ENCODE data around the gene FRAS1.
"Not testable (repeated sequence)": the region's sequence is repeated elsewhere in the genome, so short reads cannot be mapped to it uniquely, and the experiment has no call there.

Gene FRAS1, protein sequence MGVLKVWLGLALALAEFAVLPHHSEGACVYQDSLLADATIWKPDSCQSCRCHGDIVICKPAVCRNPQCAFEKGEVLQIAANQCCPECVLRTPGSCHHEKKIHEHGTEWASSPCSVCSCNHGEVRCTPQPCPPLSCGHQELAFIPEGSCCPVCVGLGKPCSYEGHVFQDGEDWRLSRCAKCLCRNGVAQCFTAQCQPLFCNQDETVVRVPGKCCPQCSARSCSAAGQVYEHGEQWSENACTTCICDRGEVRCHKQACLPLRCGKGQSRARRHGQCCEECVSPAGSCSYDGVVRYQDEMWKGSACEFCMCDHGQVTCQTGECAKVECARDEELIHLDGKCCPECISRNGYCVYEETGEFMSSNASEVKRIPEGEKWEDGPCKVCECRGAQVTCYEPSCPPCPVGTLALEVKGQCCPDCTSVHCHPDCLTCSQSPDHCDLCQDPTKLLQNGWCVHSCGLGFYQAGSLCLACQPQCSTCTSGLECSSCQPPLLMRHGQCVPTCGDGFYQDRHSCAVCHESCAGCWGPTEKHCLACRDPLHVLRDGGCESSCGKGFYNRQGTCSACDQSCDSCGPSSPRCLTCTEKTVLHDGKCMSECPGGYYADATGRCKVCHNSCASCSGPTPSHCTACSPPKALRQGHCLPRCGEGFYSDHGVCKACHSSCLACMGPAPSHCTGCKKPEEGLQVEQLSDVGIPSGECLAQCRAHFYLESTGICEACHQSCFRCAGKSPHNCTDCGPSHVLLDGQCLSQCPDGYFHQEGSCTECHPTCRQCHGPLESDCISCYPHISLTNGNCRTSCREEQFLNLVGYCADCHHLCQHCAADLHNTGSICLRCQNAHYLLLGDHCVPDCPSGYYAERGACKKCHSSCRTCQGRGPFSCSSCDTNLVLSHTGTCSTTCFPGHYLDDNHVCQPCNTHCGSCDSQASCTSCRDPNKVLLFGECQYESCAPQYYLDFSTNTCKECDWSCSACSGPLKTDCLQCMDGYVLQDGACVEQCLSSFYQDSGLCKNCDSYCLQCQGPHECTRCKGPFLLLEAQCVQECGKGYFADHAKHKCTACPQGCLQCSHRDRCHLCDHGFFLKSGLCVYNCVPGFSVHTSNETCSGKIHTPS (N-terminal part only)

DNA sequence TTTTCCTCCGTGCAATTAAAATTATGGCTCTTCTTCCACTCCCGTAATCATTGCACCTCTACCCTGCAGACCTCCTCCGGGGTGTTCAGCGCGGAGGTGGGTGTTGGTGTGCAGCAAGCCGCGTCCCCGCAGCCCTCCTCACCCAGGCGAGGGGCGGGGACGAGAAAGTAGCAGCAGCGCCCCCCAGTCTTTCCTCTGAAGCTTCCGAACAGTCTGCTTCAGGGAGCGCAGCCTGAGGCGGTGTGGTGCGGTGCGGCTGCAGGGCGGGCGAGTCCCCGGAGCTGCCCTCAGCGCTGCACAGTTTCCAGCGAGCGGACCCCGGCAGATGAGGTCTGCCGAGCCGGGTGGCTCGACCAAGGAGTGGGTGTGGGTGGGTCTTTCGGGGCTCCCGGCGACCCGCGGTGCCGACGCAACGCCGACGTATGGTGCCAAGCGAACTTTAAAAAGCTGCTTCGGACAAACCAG lies at the start of gene FRAS1:
TSS of gene FRAS1 (plus strand) at position 189 of the 465 bp plus-strand sequence. CDS start 687 bp downstream, outside the sequence.
- no peak for DNase-seq (ENCODE audit: low spot score)

DNA sequence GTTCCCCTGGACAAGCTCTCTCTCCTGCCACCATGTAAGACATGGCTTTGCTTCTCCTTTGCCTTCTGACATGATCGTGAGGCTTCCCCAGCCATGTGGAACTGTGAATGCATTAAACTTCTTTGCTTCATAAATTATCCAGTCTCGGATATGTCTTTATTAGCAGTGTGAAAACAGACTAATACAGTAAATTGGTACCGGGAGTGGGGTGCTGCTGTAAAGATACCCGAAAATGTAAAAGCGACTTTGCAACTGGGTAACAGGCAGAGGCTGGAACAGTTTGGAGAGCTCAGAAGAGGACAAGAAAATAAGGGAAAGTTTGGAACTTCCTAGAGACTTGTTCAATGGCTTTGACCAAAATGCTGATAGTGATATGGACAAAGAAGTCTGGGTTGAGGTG lies 46.1 kb upstream of the FRAS1 start:
- not testable (repeated sequence) for DNase-seq (ENCODE audit: low spot score)

DNA sequence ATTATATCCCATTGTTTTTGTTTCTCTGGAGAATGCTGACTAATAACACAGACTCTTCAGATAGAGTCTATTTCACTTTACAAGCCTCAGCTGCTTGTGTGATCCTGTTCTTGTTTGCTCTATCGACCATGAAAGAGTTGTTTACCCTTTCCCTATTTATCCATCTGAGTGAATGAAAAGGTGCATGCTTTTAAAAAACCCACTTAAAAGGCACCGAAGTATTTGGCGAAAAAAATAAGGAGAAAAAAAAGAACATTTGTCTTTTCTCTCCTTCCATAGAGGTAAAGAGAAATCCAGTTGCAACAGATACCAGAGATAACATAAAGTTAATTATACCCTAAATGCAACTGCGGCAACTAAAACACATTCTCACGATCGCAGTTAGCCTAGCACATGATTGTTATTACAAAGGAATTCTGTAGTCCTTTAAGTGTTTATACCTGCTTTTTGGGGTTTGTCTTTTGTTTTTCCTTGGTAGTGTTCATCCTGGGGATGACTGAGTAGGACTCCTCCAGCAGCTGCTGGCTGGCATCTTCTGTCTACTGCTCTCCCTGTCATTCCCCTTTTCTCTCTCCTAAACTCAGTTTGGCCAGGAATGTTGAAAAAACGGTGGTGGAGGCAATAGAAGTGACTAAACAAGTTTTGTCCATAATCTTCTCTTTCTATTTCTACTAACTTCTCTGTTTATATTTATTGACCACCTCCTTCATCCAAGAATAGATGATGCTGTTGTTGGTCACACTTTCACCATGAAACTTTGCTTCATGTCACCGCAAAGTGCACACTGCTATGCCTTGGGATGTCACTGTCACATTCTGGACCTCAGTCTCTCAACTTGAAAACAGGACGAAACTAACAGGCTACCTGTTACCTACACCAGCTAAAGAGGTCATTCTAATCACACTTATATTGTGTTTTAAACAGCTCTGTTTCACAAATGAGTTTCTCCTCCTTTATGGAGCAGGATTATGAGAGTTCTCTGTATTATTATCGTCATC lies 41.9 kb upstream of the FRAS1 start:
- no peak for DNase-seq (ENCODE audit: low spot score)

DNA sequence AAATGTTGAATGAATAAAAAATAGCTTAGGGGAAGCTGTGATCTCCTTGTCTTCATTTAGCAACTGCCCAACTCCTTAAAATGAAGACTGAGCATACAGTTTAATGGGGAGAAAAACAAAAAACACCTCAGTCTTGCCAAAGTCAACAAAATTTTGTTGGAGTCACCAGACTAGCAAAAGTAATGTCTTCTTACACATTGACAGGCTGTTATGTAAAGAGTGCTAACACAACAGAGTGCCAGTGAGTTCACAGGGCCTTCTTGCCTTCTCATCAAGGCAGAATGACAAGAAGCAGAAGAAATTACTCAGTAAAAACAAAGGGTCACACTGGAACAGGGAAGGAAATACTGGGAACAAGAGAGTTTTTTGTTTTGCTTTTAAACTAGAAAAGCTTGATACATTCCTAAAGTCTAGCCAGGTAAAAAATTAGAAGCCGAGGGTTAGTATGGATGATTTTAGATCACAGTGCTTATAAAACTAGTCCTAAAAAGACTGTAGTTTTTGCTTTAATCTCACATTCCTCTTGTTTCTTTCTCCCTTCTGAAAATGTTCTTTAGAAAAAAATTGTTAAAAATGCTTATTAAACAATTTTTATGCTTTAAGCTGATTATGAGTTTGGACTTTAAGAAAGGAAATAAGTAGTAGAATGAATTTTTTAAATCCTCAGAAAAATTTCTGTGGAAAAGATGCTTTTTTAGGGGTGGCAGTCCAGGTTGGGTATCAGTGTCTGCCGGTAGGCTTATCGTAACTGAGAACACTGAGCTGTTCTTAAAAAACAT lies 38.7 kb upstream of the FRAS1 start:
- DNase-seq (ENCODE audit: low spot score) = no peak

DNA sequence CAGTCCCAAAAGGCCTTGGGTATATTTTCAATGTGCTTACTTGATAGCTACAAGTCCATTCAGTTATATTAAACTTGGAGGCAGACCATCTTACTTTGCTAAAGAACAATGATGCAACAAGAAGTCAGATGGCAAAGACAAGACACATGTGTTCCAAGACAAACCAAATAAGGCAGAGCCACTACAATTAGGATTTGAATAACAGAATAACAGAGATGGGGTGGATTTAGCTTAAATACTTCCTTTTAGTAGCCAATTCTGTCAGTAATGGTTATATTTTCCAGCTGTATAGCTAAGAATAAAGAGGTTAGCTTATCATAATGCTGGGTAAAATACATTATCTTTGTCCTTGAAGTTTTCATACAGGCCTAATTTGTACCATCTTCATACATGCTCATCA lies 37.7 kb upstream of the FRAS1 start:
- DNase-seq (ENCODE audit: low spot score) = no peak

DNA sequence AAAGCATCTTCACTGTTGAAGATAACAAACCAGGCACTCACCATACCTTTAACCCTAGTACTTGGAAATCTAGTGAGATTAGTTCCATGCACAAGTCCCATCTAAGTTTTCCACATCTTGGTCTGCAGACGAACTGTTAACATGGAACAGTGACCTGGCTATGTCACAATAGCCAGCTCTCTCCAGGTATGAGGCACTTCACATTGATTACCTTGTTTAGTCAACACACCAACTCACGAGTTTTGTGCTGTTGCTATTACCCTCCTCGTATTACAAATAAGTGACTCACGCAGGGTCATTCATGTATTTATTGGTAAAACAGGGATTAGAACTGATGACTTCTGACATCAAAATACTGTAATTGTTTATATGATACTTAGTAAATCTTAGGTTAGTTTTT lies 36.4 kb upstream of the FRAS1 start:
- DNase-seq (ENCODE audit: low spot score) = no peak

DNA sequence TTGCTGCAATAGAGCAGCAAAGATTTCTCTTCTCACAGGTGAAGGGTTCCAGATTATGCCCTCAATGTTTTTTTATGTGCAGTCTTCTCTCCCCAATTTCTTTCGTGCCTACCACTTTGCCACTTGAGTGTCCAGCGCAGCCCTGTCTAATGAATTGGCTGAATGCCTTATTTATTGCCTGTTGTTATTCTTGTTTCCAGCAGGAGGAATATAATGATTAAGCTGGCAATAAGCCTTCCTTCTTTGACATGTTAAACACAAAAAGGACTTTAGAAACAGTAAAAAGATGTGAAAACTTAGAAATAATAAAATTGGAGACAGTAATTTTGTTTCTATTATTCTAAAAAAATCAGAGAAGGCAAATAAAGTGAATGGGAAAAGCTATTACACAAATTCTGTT lies 34.6 kb upstream of the FRAS1 start:
- DNase-seq (ENCODE audit: low spot score) = no peak

DNA sequence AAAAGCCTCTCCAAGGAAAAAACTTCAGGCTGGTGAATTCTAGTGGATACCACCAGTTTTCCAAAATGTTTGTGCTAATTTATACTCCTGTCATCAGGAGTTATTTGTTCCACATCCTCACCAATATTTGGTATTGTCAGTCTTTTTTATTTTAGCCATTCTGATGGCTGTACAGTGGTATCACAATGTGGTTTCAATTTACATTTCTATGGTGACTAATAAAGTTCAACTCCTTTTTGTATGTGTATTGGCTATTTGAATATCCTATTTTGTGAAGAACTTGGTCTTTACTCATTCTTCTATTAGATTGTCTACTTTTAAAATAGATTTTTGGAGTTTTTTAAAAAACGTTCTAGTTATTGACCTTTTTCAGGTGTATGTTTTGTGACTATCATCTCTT lies 33.0 kb upstream of the FRAS1 start:
- DNase-seq (ENCODE audit: low spot score) = no peak

DNA sequence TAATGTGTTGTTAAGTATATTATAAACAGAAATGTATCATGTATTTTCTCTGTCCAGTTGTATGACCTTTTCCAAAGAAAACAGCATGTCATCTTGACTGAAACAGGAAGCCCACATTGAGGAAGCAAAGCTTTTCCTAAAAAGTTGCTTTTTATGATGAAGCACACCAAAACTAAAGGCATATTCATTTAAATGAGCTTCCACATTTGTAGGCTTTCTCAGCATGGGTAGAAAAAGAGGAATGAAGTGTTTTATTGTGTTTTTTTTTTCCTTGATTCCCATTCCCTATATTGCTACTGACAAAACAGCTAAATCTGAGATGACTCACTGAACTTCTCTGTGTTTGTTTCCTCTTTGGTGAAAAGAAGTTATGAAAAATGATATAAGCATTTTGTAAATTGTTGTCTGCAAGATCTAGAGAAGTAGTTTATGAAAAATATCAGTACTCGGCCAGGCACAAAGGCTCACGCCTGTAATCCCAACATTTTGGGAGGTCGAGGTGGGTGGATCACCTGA lies 32.5 kb upstream of the FRAS1 start:
- DNase-seq (ENCODE audit: low spot score) = no peak

DNA sequence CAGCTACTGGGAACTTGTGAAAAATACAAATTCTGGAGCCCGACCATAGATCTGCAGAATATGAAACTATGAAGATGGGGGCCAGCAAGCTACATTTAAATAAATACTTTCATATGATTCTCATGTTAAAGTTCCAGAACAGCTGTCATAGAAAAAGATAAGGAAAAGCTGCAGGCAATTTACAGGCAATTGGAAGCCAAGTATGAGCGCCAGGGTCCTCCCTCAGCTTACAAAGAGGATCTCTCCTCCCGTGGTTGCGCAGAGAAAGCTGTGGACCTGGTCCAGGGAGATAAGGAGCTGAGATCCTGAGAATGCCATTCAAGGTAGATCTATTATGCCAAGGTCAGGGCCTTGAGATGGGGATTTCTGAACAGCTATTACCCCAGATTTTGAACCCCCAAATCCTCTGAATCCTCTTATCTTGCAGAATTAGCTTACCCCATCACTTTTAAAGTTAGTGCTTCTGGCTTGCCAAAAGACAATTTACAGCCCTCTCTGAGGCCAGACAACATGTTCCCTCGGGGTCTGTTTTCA lies 25.6 kb upstream of the FRAS1 start:
- DNase-seq (ENCODE audit: low spot score) = no peak

DNA sequence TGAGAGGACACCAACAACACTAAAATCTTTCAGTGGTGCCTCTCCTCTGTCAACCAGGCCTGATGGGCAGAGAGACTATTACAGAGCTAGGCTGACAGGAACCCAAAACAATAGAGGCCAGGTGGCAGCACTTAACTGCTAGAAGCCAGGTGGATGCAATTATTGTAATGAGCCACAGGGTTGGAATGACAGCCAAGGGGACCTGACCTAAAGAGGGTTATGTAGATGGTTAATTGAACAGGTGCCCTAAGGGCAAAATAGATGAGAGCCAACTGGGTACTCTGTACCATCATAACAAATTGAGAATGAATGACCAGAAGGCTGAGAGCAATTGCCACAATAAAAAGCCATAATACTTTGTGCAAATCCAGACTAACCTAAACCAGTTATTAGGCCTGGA lies 24.7 kb upstream of the FRAS1 start:
- DNase-seq (ENCODE audit: low spot score) = no peak

DNA sequence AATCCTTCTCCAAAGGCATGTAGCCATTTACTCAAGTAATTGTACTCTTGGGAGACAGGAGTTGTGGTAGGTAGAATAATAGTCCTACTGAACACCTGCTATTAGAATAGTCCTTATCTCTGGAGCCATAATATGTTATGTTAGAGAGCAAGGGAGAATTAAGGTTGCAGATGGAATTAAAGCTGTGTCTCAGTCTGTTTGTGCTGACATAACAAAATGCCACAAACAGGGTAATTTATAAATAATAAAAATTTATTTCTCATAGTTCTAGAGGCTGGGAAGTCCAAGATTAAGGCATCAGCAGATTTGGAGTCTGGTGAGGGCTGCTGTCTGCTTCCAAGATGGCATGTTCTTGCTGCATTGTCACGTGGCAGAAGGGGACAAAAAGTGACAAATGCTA lies 24.2 kb upstream of the FRAS1 start:
- no peak for DNase-seq (ENCODE audit: low spot score)

DNA sequence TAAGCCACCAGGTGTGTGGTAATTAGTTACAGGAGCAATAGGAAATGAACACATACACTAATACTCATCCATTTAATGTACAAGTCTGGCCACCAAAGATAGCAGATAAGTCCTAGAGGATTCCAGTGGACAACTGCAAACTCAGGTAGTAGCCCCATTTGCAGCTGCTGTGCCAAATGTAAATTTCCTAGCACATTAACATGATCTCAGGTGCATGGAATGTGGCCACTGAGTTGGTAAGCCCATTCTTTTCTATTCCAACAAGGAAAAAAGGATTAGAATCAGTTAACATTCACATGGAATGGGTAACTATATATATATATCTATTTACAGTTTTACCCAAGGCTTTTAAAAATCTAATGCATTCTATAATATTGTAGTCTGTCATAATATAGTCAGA lies 23.3 kb upstream of the FRAS1 start:
- no peak for DNase-seq (ENCODE audit: low spot score)

DNA sequence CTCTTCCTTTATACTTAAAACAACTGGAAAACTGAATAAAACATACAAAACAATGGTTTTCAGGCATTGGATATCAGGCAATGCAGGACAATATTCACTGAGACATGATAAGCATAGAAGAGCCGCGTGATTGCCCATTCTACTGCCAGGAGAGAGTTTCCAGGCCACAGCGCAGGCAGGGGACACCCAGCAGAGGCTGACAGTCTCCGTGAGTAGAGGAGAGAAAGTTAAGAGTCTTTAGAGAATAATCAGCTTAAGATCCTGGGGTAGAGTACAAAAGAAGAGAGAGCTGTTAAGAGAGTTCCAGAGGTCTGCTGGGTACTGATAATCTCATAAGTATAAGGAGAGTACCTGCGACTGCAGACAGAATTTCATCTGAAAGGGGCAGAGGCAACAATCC lies 18.4 kb upstream of the FRAS1 start:
- DNase-seq (ENCODE audit: low spot score) = no peak

DNA sequence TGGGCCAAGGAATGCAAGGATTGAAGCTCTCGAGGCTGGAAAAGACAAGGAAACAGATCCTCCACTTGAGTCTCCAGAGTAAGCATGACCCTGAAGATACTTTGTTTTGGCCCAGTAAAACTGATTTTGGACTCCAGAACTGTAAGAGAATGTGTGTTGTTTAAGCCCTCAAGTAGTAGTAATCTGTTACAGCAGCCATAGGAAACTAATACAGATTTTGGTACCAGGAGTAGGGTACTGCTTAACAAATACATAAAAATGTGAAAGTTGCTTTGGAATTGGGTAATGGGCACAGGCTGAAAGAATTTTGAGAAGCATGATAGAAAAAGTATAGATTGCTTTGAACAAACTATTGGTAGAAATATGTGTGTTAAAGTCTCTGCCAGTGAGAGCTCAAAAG lies 17.4 kb upstream of the FRAS1 start:
- no peak for DNase-seq (ENCODE audit: low spot score)

DNA sequence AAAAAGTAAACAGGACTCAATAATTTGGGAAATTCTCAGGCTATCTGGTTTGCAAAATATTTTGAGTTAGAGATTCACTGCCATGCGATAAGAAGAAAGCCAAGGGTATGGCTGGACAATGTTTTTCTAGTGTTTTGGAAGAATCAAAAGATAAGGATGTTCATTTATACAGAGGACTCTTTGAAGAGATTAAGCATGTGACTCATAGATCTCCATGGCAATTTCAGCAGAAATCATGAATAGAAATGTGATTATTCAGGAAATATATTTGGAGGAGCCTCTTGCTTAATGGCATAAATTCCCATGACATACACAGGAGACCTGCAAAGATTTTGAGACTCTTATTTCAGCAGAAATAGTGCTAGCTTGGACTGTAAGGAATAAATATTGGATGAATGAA lies 16.7 kb upstream of the FRAS1 start:
- DNase-seq (ENCODE audit: low spot score) = no peak

DNA sequence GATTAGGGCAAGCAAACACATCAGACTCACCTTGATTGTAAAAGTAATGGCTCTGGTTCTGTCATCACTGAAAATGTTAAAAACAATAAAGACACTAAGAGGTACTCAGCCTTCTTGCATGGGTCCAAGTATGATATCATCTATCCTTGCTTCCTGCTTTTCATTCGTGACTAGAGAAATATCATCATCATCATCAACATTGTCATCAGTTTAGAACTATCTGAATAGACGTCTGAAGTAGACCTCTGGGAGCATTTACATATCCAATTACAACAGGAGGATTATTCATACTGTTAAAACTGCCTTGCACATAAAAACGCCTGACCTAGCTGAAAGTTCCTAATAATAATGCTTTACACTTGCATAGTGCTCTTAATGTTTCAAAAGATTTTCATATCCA lies 9.8 kb upstream of the FRAS1 start:
- DNase-seq (ENCODE audit: low spot score) = no peak

DNA sequence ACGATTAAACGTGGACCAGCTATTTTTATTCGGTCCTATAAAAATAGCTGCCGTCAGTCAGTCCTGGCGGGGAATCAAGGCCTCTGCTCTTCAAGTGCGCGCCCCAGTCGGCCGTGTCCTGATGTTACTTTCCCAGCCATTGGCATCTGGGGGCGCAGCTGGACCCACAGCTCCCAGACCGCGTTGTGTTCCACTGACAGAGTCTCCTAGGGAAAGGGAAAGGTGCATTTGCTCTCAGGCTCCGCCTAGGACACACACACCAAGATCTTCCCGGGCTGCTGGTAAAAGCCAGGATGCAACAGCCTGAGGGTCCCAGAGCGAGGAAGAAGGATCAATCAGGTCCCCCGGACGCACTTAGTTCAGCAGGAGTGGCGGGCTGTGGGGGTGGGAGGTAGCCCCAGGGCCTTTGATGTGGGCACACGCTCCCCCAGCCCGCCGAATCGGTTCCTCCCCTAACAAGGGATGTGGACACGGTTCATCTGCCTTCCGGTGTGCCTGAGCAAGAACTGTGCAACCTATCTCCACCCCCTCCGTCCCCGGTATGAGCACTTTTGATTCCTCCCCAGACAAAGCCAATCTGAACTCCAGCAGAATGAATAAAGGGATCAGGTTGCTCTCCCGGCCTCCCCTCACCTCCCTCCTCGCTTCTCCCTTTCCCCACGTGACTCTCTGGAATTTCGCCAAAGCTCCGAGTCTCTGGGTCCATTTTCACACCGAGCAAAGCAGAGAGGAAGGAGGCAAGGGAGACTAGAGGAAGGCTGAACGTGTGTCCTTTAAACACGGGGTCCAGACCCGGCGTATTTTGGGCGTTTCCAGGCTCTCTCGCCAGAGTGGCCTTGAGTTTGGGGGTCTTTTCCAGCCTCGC lies 626 bp upstream of the FRAS1 start:
- no peak for DNase-seq (ENCODE audit: low spot score)
